Aorta (tissue), 5 donors: ENCODE results near the gene CHRNA7. TPM values are rescaled to one million over a fixed set of nuclear protein-coding genes. Genes with fewer than 3 reads are reported as not detected.

Experiments
- ATAC-seq: fragments of 200-7000 bp; cut with Tn5 transposase; one replicate; pipeline ENCODE4 v1.9.1; 2022; ENCODE audit warnings: moderate library complexity; ENCODE audit not compliant: low FRiP score
- DNase-seq, 2 donors: peaks; one replicate each; pipeline ENCODE4 v3.0.0-alpha.2; 2020
- H3K27ac ChIP-seq, 2 donors: one replicate each; pipeline ENCODE4 v1.5.1; 2013; ENCODE audit warnings: low read length in 2 of 2, mild to moderate bottlenecking in 2 of 2, moderate library complexity in 2 of 2, control low read depth in 1 of 2, inconsistent platforms in 1 of 2, low read depth in 1 of 2
- H3K27me3 ChIP-seq, 2 donors: one replicate each; pipeline ENCODE4 v1.6.1; 2013; ENCODE audit warnings: control low read depth in 1 of 2, low read length in 1 of 2, mild to moderate bottlenecking in 1 of 2, moderate library complexity in 1 of 2; ENCODE audit not compliant: insufficient read depth in 2 of 2, control insufficient read depth in 1 of 2
- H3K36me3 ChIP-seq, 2 donors: one replicate each; pipeline ENCODE4 v1.6.1; 2013; ENCODE audit warnings: control low read depth in 1 of 2, low read length in 1 of 2, mild to moderate bottlenecking in 1 of 2; ENCODE audit not compliant: insufficient read depth in 2 of 2, control insufficient read depth in 1 of 2
- H3K4me1 ChIP-seq, 2 donors: one replicate each; pipeline ENCODE4 v1.6.1; 2013; ENCODE audit warnings: low read length in 2 of 2, control low read depth in 1 of 2, mild to moderate bottlenecking in 1 of 2, moderate library complexity in 1 of 2; ENCODE audit not compliant: insufficient read depth in 2 of 2, control insufficient read depth in 1 of 2
- H3K4me3 ChIP-seq, 2 donors: one replicate each; pipeline ENCODE4 v1.5.1; 2013; ENCODE audit warnings: low read length in 2 of 2, control low read depth in 1 of 2, mild to moderate bottlenecking in 1 of 2
- H3K9me3 ChIP-seq: one replicate; pipeline ENCODE4 v1.6.1; 2013; ENCODE audit warnings: mild to moderate bottlenecking, low read length; ENCODE audit not compliant: control insufficient read depth
- WGBS, 2 donors: extraction: QIAGEN DNeasy Blood & Tissue Kit; methylation state at CpG; one replicate each; pipeline ENCODE4 v1.1.7; 2013; 5-methylcytosine and 5-hydroxymethylcytosine counted together
- intact Hi-C, 2 donors: fragments of 100-400 bp; cut with DNase I; formaldehyde crosslinking; loops; one replicate each; pipeline versions ENCODE4 v1.14.2 to v1.15.0; 2022
- polyA plus RNA-seq, 2 donors: library from polyadenylated mRNA; stranded (reverse); fragments of 200-250 nt; gene quantifications; one replicate each; pipeline ENCODE4 v1.2.3, GENCODE V29; 2013
- total RNA-seq, 2 donors: library from RNA; stranded (reverse); fragmentation: NEBNext Ultra II Directional; extraction: Animal tissue kit (Norgen Biotek cat#: 25700); gene quantifications; one replicate each; pipeline ENCODE4 v1.2.1, GENCODE V29; 2021
- donor health status: healthy with polysubstance abuse.
- donor health status: Bipolar disorder and iron deficiency.
- donor health status: DM: no; HTN: no; CAD: no.
- donor health status: DM: no; HTN: no; CAD: no.
- donor health status: DM: yes; HTN: yes; CAD: no.

The CHRNA7 gene
- total and polyA plus RNA-seq, 4 donors: 0.88 to 3.6 (median 2.9) TPM

DNA sequence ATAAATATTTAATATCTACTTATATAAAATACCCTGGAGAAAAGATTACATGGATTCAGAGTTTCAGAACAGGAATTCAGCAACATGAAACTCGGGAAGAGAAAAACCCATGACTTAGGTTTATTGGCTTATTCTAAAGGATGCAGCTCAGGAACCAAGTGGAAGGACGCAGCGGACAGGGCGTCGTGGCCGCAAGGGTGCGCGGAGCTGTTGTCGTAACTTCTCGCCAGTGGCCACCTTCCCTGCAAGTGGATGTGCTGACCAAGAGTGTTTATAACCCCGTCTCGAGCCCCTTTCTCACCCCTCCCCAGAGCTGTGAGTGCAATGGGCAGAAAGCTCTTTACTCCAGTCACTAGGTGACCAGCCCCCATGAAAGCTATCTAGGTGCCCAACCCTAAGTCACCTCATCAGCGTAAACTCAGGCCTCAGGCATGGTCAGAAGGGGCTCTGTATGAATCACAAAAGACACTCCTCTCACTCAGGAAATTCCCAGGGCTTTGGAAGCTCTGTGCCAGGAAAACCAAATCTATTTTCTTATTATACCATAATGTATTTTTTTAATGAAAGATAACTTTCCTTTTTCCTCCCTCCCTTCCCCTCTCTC, 77.3 kb downstream of the CHRNA7 start:
- ATAC-seq: no peak

DNA sequence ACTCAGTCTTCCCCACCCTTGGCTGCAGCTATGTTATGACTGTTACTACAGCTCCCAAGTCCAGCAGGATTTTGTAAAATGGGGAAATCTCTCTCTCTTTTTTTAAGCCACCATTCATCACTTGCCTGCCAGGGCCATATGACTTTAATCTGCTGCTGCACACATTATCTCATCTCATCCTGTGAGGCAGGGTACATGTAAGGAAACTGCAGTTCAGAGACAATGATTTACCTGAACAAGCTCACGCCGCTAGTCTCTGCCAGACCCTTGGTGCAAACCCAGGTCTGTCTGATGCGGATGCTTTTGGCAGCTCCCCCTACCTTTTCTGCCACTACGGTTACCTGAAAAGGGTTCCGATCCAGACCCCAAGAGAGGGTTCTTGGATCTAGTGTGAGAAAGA, 78.3 kb downstream of the CHRNA7 start:
- Histone ChIP-seq H3K36me3 (no peaks in the 10 kb centered on the region), H3K4me3 (no peak overlapping the region), H3K4me1 (no peaks in the 10 kb centered on the region), H3K27me3 (no peaks in the 10 kb centered on the region), H3K9me3 (no peaks in the 10 kb centered on the region), H3K27ac (no peak overlapping the region)
- WGBS, 2 donors: 92 to 94% methylated on average over 5 of the region's 5 CpGs
- intact Hi-C loops: no loop called here
- no peak for DNase-seq
- no peak for ATAC-seq

More for the DNA sequence above, 77.3 kb downstream of the CHRNA7 start:
- Histone ChIP-seq H3K36me3 (no peaks in the 10 kb centered on the region), H3K27me3 (no peaks in the 10 kb centered on the region), H3K4me3 (no peak overlapping the region), H3K27ac (no peak overlapping the region), H3K4me1 (no peaks in the 10 kb centered on the region), H3K9me3 (no peaks in the 10 kb centered on the region)
- WGBS, 2 donors: 90% methylated on average over 13 of the region's 13 CpGs
- DNase-seq: no peak
- intact Hi-C loops: no loop called here

DNA sequence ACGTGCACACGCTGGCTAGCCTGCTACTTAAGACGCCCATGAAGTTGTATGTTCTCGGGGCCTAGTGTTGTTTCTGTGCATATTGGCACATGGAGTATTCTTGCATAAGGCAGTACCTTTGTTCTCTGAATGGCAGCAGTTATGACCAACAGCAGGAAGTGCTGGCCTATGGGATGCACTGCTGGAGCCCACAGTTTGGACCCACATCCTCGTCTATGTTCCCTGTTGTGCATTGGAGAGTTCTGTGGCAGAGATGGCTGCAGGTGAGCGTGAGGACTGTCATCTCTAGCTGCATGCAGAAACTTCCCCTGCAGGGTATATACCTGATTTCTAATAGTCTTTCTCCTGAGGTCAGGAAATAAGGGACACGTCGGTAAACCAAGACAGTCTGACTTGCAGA, 81.8 kb downstream of the CHRNA7 start:
- H3K36me3 ChIP-seq: no peaks in the 10 kb centered on the region
- no peak overlapping the region for H3K27ac ChIP-seq
- ATAC-seq (no peak), DNase-seq (no peak)
- no peaks in the 10 kb centered on the region for H3K27me3 ChIP-seq
- no peaks in the 10 kb centered on the region for H3K9me3 ChIP-seq
- H3K4me1 ChIP-seq: no peaks in the 10 kb centered on the region
- intact Hi-C loops: no loop called here
- WGBS, 2 donors: 84 to 86% methylated on average over 8 of the region's 8 CpGs
- H3K4me3 ChIP-seq: no peak overlapping the region

DNA sequence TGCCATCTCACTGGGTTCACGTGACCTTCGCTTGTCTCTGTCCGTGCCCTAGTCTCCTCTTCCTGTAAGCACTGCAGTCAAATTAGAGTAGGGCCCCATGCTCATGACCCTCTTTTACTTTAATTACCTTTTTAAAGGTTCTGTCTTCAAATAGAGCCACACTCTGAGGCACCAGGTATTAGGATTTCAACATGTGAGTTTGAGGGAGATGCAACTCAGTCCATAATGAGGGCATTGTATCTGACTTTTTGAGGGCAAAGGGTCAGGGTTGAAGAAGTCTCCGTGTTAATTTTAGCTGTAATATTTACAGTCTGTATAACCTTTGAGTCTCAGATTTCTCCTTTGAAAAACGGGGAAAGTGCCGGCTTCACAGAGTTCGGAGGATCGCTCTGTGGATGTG, 82.9 kb downstream of the CHRNA7 start:
- H3K4me1 ChIP-seq: no peaks in the 10 kb centered on the region
- H3K4me3 ChIP-seq: no peak overlapping the region
- no peak for ATAC-seq
- no peak for DNase-seq
- no peaks in the 10 kb centered on the region for H3K9me3 ChIP-seq
- WGBS, 2 donors: 61 to 68% methylated on average over 8 of the region's 8 CpGs
- no peaks in the 10 kb centered on the region for H3K27me3 ChIP-seq
- no peak overlapping the region for H3K27ac ChIP-seq
- intact Hi-C loops: no loop called here
- H3K36me3 ChIP-seq: no peaks in the 10 kb centered on the region

DNA sequence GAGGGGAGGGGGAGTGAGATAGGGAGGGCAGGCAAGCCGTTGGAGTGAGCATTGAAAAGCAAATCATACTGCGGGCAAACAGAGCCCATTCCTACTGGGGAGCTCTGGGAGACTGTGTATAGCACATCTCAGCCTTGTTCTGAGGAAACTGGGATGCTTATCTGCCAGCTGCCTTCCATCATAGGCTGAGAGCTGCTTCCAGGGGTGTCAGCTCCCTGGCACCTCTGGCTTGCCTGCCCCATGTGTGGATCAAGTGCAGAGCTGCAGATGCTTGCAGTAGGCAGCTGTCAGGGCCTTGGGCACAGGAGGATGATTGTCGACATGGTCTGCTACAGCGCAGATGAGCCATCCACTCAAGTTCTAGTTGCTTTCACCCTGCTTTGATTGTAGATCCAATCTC, 86.8 kb downstream of the CHRNA7 start:
- no peaks in the 10 kb centered on the region for H3K4me1 ChIP-seq
- WGBS, 2 donors: 58 to 66% methylated on average over 4 of the region's 4 CpGs
- H3K27ac ChIP-seq: no peak overlapping the region
- DNase-seq (no peak), ATAC-seq (no peak)
- H3K9me3 ChIP-seq: no peaks in the 10 kb centered on the region
- no peak overlapping the region for H3K4me3 ChIP-seq
- intact Hi-C loops: no loop called here
- H3K36me3 ChIP-seq: no peaks in the 10 kb centered on the region
- no peaks in the 10 kb centered on the region for H3K27me3 ChIP-seq

DNA sequence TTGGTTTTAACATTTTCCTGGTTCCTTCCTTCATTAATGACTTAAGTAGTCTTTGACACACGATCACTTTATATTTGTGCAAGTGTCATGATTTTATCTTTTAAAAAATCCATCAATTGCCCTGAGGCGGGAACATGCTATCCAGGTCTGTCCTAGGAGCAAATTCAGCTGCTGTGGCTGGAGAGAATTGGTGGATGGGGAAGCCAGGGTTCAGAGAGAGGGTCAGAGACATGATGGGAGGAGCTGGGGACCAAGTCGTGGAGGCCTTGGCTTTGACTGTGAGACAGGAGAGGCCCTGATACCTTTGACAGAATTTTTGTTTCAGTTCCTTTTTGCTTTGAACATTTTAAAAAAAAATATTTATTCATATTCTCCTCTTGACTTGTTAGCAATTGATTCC, 89.0 kb downstream of the CHRNA7 start:
- no peak overlapping the region for H3K4me3 ChIP-seq
- H3K36me3 ChIP-seq: no peaks in the 10 kb centered on the region
- no peaks in the 10 kb centered on the region for H3K9me3 ChIP-seq
- H3K4me1 ChIP-seq: no peaks in the 10 kb centered on the region
- intact Hi-C loops: no loop called here
- DNase-seq (no peak), ATAC-seq (no peak)
- WGBS, 2 donors: 73 to 74% methylated on average over 3 of the region's 3 CpGs
- H3K27me3 ChIP-seq: no peaks in the 10 kb centered on the region
- no peak overlapping the region for H3K27ac ChIP-seq

DNA sequence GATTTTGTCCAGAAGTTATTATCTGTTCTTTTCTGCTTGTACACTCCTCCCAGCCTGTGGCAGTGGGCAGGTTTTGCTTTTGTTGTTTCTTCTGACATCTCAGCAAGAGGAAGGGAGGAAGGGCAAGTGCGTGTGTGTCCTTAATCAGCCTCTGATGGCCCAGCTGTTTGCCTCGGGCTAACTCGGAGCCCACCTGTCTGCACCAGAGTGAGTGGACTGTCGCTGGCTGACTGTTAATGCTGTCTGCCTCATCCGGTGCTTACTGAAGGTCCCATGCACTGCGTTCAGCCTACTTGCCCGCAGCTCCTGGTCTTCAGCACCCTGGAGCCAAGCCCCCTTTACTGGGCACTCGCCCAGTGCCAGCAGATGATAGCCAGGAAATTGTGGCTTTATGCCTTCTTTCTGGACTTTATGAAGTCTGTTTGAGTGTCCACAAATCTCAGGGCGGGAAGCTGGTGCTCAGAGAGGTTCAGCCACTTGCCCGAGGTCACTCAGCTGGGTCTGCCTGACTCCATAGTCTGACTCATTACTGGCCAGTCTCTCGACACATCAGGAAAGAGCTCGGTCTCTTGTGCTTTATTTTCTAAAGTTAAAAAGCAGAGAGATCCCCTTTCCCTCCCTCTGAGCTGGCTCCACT, 89.5 kb downstream of the CHRNA7 start:
- no peak for ATAC-seq
- intact Hi-C loops: no loop called here
- Histone ChIP-seq H3K27ac (no peak overlapping the region), H3K4me1 (no peaks in the 10 kb centered on the region), H3K4me3 (no peak overlapping the region), H3K27me3 (no peaks in the 10 kb centered on the region), H3K9me3 (no peaks in the 10 kb centered on the region), H3K36me3 (no peaks in the 10 kb centered on the region)
- 68 to 69% methylated on average over 12 of the region's 12 CpGs for WGBS, 2 donors
- no peak for DNase-seq

DNA sequence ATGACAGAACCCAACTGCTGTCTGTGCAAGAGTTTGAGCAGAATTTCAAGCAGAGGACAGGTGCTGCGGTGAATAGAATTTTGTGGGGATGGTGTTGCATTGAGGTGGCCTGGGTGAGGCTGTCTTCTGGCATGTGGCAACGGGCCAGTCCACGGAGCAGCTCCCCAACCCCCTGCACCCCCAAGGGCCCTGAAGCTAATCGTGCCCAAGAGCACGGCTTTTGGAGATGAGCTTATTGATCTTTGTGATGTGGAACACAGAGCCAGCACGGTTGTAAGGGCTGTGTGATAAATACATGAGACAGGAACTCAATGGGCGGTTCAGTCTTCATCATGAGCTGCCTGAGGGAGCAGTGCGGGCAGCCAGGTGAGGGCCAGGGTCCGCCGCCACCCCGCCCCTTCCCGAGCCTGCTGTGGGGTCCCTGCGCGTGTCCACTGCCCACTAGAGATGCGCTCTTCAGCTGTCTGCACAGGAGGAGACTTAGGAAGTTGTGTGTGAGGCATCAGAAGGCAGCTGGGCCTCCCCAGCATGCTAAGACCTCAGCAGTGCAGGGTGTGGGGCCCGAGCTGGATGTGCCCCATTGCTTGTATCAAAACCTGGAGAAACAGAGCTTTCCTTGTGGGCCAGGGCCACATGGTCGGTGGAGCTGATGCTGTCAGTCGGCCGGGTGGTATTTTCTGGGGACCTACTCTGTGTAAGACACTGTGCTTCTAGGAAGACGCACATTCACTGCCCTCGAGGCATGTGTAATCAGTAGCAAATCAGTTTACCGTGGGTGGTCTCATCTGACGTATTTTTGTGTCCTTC, 90.5 kb downstream of the CHRNA7 start:
- intact Hi-C loops: no loop called here
- Histone ChIP-seq H3K27me3 (no peaks in the 10 kb centered on the region), H3K36me3 (no peaks in the 10 kb centered on the region), H3K4me1 (no peaks in the 10 kb centered on the region), H3K27ac (no peak overlapping the region), H3K4me3 (no peak overlapping the region), H3K9me3 (peaks cover 2% of the 10 kb centered on the region)
- WGBS, 2 donors: 79 to 82% methylated on average over 23 of the region's 23 CpGs
- DNase-seq: no peak
- ATAC-seq: no peak

DNA sequence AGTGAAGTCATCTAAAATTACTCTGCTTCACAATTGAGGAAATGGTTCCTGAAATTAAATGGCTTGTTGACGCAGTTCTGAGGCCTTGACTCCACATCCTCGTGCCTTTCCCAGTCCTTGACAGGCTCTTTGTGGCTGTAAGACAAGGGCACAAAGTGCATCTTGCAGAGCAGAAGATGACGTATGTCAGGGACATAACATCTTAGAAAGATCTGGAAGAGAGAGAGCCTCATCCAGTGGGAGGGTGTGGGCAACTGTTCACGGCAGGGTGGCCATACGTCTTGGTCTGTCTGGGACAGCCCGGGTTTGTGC, 91.0 kb downstream of the CHRNA7 start:
- ATAC-seq: no peak
- no peak overlapping the region for H3K4me3 ChIP-seq
- H3K36me3 ChIP-seq: no peaks in the 10 kb centered on the region
- intact Hi-C loops: no loop called here
- H3K9me3 ChIP-seq: peaks cover 2% of the 10 kb centered on the region
- H3K27ac ChIP-seq: no peak overlapping the region
- 58 to 65% methylated on average over 6 of the region's 6 CpGs for WGBS, 2 donors
- no peaks in the 10 kb centered on the region for H3K27me3 ChIP-seq
- no peaks in the 10 kb centered on the region for H3K4me1 ChIP-seq
- DNase-seq: no peak
